ENCODE data around the gene USP37.

DNA sequence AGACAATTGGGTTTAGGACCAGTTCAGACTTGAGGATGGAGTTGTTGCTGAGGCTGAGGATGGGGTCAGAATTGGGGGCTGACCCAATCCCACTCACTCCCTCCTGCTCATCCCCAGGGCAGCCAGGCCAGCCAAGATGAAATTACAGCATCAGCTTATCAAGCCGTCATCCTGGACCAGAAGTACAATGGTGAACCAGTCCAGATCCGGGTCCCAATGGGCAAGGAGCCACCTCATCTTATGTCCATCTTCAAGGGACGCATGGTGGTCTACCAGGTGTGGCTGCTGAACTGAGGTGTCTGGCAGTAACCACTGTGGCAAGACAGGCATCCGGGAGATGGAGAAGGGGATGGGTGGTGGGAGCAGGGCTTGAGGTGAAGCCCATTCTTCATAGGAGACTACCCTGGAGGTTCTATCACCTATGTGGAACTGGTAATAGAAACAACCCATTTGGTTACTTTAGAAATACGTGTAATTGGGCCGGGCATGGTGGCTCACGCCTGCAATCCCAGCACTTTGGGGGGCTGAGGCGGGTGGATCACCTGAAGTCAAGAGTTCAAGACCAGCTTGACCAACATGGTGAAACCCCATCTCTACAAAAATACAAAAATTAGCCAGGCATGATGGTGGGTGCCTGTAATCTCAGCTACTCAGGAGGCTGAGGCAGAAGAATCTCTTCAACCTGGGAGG is 135.3 kb downstream of the USP37 start:
- TF ChIP-seq, protein P1, sequence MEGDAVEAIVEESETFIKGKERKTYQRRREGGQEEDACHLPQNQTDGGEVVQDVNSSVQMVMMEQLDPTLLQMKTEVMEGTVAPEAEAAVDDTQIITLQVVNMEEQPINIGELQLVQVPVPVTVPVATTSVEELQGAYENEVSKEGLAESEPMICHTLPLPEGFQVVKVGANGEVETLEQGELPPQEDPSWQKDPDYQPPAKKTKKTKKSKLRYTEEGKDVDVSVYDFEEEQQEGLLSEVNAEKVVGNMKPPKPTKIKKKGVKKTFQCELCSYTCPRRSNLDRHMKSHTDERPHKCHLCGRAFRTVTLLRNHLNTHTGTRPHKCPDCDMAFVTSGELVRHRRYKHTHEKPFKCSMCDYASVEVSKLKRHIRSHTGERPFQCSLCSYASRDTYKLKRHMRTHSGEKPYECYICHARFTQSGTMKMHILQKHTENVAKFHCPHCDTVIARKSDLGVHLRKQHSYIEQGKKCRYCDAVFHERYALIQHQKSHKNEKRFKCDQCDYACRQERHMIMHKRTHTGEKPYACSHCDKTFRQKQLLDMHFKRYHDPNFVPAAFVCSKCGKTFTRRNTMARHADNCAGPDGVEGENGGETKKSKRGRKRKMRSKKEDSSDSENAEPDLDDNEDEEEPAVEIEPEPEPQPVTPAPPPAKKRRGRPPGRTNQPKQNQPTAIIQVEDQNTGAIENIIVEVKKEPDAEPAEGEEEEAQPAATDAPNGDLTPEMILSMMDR (IDR thresholded peaks at IDR 0.05; ENCODE audit: insufficient read depth, low read length): no peak
- TF ChIP-seq POLR2AphosphoS5 (IDR thresholded peaks at IDR 0.05; ENCODE audit: low read depth): no peak
- no peak for TF ChIP-seq SPI1 (IDR thresholded peaks at IDR 0.05; ENCODE audit: borderline replicate concordance, low read depth)
- TF ChIP-seq GABPA (IDR thresholded peaks at IDR 0.05; ENCODE audit: low read depth): no peak

Measured in HL-60 (cell line).